NCI-H128 (cell line): ENCODE measurements around the gene TEX2.

Experiments used
- DNase-seq: peaks from one replicate; lab custom pipeline; 2025; ENCODE audit not compliant: unreplicated experiment; lab: John Stamatoyannopoulos, UW

TEX2 gene

DNA sequence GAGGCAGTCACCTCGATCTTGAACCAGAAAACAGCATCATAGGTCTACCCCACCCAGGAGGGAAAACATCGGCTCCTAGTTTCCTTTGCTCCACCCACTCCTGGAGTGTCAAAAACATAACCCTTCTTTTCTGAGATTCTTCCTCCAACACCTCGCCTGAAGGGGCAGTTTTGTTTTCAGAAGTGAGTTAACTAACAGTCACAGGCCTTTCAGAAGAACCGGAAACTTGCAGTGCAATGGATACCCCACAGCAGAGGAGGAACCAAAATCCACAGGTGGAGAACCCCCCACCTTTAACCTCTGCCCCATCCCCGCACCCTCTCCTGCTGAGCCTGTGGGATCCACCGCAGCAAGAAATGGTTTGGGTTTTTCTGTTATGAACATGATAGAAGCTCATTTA, 7.8 kb upstream of the TEX2 start:
- no peak for DNase-seq

DNA sequence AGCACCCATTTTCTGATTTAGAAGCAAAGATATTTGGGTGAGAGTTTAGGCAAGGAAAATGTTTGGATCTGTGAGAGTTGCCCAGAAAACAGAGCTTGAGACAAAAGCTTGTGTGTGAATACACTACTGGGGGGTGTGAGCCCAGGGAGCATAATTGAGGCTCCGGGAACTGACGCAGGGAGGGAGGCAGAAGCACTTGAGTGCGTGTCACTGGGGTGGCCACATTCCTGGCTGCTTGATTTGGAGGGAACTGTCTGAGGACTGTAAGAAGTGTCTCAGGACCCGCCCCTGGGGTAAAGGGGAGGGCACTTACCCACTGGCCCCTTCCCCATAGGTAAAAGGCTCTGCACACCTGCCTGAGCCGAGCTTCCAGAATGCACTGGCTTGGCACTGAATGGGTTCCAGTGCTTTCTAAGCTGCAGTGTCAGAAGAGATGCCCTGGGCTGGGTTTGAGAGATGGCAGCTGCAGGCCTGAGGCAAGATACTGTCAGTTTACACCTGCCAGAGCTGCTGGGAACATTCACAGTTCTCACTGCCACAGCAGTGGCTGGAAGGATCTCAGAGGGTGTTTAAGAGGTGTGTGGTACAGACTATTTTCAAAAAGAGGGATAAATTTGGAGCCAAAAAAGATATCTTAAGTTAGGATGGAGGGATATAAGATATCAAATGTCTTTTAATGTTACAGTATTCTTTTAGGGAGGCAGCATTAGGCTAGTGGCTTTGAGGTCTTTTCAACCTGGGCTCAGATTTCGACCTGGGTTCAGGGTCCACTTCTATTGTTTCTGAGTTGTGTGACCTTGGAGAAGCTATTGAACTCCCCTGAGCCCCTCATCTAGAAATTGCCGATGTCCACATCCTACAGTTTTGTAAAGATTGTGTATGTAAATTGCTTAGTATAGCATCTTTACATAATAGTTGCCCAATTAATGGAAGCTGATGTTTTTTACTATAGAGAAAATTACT, 6.9 kb upstream of the TEX2 start:
- no peak for DNase-seq

DNA sequence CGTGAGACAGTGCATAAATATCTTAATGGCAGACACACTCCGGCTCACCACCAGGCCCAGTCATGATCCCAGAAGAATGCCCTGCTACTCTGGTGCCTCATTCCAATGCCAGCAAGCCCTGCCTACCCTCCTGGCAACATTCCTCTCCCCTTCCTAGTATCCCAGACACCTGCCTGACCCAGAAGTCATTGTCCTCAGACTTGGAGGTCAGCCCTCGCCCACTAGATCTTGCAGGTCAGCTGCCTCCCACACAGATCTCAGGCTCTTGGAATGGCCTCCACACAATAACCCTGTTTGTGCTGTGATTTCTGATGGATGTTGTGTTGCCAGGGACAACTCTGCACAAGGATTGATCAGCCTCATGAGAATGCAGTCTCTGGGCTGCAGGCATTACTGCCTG, 1.8 kb upstream of the TEX2 start:
- DNase-seq: no peak

DNA sequence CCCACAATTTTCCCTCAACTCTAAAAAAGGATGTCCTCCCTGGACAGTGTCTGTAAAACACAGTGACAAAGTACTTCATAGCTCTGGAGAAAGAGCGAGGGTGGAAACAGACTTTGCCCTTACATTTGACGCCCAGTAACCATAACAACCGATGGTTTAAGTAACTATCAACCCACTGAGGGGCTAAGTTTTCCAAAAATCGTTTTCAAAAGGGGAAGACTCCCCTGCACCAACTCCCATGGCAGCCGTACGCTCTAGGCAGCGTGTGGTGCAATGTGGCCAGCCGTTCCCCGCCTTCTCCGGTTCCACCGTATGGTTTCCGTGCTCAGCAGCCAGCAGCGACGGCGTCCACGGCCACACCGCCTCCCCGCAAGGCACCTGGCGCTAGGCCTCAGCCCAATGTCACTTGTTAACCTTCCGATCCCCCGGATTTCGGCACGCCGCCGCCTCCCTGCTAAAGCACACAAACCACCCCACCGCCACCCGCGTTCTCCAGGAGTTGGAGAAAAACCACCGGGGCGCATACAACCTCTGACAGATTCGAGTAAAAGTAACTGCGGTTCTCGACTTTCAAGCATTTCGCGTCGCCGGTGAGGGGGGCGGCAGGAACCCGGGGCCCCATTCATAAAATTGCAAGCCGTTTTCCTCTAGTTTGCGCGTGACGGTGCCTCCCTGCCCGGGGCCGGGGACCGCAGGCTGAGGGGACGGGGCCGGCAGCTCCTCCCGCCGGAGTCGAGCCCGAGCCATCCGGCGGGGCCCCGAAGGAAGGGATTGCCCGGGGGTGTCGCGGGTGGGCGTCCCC, 661 bp downstream of the TEX2 start:
- DNase-seq: no peak

DNA sequence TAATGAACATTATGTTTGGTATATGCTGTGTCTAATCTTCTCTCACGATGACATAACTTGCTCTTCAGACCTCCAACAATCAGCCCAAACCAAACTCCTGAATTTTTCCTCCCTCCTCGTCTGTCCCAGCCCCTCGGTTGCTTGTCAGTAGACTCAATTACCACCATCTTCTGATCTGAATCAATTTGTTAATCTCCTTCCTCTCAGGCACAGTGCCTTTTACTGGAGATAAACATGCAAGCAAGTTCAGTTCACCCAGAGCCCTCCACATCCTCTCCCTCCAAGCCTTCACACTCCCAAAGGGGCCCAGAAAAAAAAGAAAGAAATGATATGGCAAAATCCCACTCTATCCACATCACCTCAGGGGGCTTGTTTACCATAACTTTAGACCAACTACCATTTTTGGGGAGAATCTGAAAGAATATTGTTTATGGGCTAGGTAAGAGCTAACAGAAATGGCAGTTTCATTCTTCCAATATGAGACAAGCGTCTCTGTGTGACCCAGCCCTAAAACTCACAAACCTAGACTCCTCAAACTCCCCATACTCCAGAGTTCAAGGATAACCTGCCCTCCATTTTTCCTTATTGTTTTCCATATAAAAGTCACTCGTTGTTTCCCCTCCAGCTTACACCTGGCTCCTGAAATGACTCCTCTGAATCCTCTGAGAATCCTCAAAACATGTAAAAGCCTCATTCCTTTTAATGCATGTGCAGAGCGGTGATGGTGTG, 1.5 kb downstream of the TEX2 start:
- no peak for DNase-seq

DNA sequence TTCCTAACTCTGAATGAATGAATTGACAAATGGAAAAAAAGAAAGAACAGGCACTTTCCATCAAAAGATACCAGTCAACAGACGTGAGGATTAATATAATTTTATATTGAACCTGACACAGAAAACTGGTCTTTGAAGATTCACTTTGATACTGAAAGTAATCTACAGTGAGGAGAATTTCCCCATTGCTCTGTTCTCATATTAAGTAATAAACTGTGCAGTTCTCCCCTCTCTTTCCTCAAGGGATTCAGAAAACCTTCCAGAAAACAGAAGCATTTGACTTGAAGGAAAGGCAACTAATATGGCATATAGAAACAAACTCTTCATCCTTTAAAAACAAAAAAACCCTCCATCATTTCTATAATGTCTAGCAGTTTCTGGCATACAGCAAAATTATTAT, 2.2 kb downstream of the TEX2 start:
- no peak for DNase-seq

DNA sequence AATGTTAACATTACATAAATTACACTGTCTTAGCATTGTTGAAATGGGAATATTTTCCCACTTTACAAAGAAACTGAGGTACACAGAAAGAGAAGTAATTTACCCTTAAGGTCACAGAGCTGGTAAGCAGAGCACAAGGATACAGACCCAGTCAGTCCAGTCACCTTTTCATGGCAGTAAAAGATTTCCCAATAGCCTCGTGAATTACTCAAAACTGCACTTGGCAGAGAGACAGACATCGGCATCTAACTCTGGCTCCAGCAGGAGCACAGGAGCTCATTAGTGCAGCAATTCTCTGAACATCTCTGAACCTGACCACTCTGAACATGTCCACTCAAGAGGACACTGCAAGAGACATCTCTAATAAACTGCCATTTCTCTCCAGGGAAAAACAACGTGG, 3.1 kb downstream of the TEX2 start:
- DNase-seq: no peak

DNA sequence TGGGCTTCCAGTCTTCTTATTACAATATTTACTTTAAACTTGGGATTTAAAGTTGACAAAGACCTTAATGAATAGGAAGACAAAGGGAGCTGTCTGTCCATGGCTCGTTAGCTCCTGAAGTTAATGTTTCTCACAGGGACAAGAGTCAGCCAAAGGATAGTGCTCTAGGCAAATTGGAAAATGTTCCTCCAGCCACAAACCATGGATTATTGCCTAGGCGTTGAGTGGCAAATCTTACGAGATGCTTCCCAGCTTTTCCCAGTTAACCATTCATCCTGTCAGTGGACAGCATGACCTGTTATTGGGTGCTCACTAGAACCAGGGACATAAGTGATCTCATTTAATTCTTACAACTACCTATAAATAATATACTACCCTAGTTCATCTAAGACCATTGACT, 3.6 kb downstream of the TEX2 start:
- DNase-seq: no peak

DNA sequence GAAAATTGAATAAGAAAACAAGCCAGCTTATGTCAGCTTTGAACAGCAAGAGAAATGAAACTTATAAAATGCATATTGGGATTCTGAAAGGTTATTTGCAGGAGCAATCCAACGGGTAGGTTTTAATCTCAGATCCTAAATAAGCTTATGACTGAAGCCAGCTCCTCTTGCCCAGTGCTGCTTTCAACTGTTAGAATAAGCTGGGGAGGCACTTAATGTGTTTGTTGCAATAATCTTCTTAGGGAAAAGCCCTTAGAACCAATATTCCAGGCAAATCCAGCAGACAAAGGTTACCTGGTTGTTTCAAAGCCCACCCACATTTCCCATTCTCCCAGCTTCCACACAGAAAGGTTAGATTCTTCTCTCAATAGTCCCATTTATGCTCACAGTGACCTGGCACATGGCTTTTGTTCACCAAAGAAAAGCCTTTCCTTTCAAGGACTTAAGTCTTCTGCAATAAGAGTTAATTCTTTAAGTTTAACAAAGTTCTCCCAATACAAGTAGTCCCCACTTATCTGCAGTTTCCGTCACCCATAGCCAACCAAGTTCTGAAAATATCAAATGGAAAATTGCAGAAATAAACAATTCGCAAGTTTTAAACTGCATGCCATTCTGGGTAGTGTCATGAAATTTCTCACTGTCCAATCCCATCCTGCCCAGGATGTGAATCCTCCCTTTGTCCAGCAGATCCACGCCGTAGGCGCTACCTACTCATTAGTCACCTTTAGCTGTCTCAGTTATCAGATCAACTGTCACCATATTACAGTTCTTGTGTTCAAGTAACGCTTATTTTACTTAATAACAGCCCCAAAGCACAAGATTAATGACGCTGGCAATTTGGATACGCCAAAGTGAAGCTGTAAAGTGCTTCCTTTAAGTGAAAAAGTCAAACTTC, 5.9 kb downstream of the TEX2 start:
- DNase-seq: no peak

DNA sequence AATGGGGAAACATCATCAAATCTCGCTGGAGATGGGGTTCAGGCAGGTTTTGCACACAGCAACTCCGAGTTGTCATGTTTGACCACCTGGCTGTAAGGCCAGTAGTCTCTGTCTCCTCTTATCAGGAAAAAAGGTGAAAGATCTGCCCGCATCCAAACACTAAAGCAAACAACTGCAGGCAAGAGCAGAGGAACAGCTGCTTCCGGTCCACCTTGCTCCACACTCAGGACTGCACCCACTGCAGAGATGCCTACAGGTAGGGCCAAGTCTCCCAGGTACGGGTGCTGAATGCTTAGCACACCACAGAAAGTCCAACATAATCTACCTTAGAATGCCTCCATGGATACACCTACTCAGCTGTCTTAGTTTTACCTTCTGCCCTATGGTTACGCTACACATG, 7.3 kb downstream of the TEX2 start:
- DNase-seq: no peak

DNA sequence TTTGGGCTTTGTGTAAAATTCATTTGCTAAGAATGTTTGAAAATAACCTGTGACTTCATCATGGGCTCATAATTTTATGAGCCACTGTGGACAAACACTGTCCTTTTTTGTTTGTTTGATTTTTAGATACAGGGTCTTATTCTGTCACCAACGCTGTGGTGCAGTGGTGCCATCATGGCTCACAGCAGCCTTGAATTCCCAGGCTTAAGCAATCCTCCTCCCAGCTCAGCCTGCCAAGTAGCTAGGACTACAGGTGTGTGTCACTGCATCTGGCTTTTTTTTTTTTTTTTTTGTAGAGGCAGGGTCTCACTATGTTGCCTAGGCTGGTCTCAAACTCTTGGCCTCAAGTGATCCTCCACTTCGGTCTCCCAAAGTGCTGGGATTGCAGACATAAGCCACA, 8.3 kb downstream of the TEX2 start:
- DNase-seq: no peak

DNA sequence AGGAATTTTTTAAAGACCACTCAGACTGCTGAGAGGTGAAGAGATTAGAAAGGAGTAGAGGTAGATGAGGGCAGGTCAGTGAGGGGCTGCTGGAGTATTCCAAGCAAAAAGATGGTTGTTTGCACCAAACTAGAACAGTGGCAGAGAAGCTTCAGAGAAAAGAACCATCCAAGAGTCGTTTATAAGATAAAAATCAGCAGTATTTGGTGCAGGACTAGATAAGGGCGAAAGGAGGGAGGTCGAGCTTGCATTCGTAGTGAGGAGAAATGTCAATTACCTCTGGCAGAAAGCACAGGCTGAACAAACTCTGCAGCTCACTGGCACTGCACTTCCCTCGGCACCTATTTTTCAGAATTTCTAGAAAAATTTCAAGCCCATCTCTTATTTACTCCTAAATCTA, 9.6 kb downstream of the TEX2 start:
- no peak for DNase-seq

DNA sequence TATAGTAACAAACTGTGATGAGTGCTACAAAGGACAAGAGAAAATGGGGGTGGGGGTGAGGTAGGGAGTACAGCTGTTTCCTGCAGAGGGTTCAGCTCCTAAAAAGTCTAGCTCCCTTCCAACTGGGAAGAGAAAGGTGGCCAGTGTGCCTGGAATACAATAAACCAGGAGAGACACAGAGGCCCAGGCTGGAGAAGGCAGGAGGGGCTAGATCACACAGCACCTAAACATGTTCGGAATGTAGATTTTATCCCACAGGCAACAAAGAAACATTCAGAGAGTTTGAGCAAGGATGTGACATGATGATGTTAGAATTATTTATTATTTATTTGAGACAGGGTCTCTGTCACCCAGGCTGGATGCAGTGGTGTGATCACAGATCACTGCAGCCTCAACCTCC, 10.2 kb downstream of the TEX2 start:
- no peak for DNase-seq

DNA sequence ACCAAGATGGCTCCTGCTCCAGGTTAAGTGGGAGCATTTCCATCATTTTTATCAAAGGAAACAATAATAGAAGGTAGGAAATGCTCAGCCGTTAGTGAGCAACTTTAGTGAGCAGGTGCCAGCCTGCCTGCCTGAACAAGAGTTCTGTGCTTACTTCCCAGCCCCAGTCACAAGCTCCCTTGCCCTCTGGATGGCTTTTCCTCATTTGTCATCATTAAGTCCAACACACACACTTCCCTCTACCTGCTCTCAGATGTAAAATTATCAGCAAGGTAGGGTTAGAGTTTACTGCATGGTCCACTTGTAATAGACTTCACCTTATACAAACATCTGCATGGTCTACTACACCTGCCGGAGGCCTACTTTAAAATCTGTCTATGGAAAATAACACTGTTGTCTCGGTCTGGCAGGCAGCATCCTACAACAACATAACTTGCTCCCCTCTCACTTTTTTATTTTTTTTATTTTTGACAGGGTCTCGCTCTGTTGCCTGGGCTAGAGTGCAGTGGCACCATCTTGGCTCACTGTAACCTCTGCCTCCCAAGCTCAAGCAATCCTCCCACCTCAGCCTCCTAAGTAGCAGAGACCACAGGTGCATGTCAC, 12.7 kb downstream of the TEX2 start:
- no peak for DNase-seq

DNA sequence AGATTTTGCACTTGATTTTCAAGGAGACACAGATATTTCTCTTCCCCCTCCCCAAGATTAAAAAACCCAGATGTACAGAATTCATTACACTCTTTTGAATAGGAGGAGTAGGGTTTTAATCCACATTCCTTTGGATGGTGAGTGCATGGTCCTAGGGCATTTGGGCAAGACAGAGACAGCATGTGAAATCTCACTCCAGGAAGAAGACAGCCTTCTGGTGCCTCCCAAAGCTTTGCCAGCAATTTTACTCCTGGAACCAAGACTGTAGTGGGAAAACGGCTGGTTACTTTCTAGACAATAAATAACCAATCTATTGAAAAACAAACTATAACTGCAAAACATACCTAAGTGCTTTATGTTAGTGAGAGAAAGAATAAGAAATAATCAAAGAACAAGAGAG, 15.2 kb downstream of the TEX2 start:
- DNase-seq: no peak

DNA sequence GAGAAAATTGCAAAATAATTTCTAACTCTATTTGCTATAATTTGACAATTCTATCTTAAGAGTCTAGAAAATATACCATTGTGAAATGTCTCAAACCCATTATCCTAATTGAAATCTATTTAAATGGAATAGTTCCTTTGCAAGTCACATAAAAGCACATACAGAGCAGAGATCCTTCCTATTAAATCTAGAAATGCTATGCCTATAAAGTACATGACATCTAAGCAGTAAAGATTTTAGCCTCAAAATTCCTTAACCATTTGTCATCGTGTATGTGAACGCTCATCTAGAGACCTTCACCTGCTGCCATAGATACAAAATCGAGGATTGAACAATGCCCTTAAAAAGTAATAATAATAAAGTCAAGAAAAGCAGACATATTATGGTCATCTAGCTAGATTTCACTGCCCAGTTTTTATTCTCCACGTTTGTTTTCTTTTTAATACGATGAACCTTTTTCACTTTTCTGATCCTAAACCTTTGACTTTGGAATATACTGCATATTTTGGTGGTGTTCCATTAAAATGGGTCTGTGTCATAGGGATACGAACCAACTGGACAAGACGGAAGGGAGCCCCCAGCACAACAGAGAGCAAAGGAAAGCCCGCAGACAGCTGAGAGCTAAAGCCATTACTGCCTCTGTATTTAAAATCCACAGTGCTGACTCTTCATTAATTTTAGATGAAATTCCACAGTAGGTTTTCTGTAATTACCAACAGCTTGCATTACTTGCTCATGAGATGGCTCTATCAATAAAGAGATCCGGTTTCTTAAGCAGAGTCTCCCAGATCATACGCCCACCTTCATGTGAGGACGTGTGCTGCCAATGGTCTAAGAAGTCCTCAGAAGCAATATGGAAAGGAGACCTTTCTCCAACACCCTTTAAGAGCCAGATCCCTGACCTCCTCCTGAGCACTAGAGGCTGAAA, 17.6 kb downstream of the TEX2 start:
- DNase-seq: no peak

DNA sequence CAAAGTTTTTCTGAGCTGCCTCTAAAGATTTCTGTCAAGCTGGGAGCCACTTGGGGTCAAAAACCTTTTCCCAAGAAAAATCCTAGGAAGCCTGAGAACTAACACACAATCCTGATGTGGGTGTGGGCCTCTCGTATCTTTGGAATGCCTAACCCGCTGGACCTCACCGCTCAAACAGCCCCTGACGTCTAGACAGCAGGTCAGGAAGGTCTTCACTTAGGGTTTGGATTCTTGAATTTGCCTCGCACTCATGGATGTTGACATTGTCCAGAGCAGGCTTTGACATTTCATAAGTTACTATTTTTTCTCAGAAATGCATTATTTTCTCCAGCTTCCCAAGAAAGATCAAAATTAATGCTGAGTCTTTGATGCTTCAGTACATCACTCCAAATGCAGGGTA, 18.9 kb downstream of the TEX2 start:
- no peak for DNase-seq

DNA sequence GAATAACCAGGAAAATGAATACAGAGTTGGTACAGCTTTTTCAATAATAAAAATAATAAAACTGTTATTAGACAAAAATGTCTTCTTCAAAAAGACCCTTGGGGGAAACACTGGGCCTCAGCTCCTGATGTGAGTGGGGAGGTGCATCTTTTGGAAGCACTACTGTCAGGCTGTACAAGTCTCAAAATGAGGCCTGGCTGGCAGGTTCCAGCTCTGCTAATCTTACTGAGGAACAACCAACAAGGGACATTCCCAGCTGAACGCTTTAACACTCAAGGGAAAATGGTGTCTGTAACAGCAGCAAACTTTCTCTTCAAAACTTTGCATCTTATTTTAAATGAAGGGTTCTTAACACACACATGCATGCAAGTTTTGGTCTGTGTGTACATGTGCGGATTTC, 19.7 kb downstream of the TEX2 start:
- no peak for DNase-seq

DNA sequence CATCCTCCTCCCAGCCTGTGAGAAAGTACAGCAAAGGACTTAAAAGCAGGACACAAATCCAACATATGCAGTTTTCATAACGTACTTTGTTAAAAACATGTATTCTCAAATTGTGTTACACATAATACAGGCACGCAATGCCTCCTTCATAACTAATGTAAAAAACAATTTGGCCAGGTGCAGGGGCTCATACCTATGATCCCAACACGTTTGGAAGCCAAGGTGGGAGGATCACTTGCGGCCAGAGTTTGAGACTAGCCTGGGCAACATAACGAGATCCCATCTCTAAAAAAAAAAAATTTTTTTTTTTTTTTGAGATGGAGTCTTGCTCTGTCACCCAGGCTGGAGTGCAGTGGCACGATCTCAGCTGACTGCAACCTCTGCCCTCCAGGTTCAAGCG, 20.4 kb downstream of the TEX2 start:
- DNase-seq: no peak
